GM23338 (cell line): ENCODE measurements around the gene SCO1. TPM values are rescaled to one million over a fixed set of nuclear protein-coding genes. Genes with fewer than 3 reads are reported as not detected.

Source experiments
- EZH2phosphoT487 ChIP-seq: fragments of 200-600 bp; sonication (generic); IDR thresholded peaks from one replicate; pipeline ENCODE4 v1.8.1; 2018; ENCODE audit warnings: antibody characterized with exemption; ENCODE audit not compliant: unreplicated experiment
- POLR2AphosphoS5 ChIP-seq: IDR thresholded peaks from 2 replicates; pipeline ENCODE4 v1.6.1; 2016; ENCODE audit warnings: antibody characterized with exemption, low read depth
- STAT1 ChIP-seq: IDR thresholded peaks from one replicate; pipeline ENCODE4 v1.6.1; 2016; ENCODE audit warnings: antibody characterized with exemption; ENCODE audit not compliant: unreplicated experiment
- ZNF114 ChIP-seq: fragments of 250-450 bp; sonication (Bioruptor Pico); IDR thresholded peaks from 2 replicates; pipeline ENCODE4 v1.5.0; 2020; ENCODE audit warnings: mild to moderate bottlenecking, moderate library complexity
- ZNF331 ChIP-seq: fragments of 250-450 bp; sonication (Bioruptor Pico); IDR thresholded peaks from 2 replicates; pipeline ENCODE4 v1.5.0; 2020; ENCODE audit warnings: low read depth, mild to moderate bottlenecking, moderate library complexity
- polyA plus RNA-seq: library from polyadenylated mRNA; unstranded; fragments of >200 nt; fragmentation: Nextera tagmentation; extraction: Ambion mirVana; gene quantifications from 2 replicates; pipeline ENCODE4 v1.2.1, GENCODE V29; 2016
- total RNA-seq: library from RNA; depleted of rRNA; stranded (reverse); fragments of >200 nt; shearing (Covaris generic); gene quantifications from 2 replicates; pipeline ENCODE4 v1.2.3, GENCODE V29; 2014
- TF ChIP-seq, protein P1 (sequence below): fragments of 250-450 bp; sonication (Bioruptor Pico); IDR thresholded peaks from 2 replicates; pipeline ENCODE4 v1.5.0; 2020; ENCODE audit warnings: mild to moderate bottlenecking, moderate library complexity
- TF ChIP-seq, protein P2 (sequence below): IDR thresholded peaks from 2 replicates; pipeline ENCODE4 v1.6.1; 2016; ENCODE audit warnings: antibody characterized with exemption
- TF ChIP-seq, protein P3 (sequence below), 2 experiments: fragments of 200-600 bp in 1 of 2; sonication (generic) in 1 of 2; conservative IDR thresholded peaks; 2 replicates each; pipeline versions ENCODE4 v1.5.1 to v1.6.1; 2016 to 2017; ENCODE audit warnings: antibody characterized with exemption in 2 of 2, low read depth in 2 of 2, mild to moderate bottlenecking in 2 of 2, moderate library complexity in 1 of 2

Gene SCO1
- total and polyA plus RNA-seq, 2 experiments from 2014 or later, result 43.9 to 72.5 TPM

DNA sequence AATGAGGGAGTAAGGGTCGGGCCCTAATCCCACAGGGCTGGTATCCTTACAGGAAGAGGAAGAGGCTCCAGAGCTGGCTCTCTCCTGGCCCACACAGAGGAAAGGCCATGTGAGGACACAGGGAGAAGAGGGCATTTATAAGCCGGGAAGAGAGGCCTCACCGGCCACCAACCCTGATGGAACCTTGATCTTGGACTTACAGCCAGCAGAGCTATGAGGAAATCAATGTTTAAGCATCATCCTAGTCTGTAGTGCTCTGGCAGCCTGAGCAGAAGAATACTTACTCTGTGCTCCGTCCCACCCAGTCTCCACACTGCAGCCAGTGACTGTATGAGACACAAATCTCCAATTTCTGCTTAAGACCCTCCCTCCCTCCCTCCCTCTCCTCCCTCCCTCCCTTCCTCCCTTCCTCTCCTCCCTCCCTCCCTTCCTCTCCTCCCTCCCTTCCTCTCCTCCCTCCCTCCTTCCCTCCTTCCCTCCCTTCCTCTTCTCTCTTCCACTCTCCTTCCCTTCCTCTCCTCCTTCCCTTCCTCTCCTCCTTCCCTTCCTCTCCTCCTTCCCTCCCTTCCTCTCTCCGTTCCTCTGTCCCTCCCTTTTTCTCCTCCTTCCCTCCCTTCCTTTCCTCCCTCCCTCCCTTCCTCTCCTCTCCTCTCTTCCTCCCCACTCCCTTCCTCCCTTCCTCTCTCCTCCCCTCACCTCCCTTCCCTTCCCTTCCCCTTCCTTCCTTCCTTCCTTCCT is 41.4 kb upstream of the SCO1 start (continued):
- TF ChIP-seq, protein P1, sequence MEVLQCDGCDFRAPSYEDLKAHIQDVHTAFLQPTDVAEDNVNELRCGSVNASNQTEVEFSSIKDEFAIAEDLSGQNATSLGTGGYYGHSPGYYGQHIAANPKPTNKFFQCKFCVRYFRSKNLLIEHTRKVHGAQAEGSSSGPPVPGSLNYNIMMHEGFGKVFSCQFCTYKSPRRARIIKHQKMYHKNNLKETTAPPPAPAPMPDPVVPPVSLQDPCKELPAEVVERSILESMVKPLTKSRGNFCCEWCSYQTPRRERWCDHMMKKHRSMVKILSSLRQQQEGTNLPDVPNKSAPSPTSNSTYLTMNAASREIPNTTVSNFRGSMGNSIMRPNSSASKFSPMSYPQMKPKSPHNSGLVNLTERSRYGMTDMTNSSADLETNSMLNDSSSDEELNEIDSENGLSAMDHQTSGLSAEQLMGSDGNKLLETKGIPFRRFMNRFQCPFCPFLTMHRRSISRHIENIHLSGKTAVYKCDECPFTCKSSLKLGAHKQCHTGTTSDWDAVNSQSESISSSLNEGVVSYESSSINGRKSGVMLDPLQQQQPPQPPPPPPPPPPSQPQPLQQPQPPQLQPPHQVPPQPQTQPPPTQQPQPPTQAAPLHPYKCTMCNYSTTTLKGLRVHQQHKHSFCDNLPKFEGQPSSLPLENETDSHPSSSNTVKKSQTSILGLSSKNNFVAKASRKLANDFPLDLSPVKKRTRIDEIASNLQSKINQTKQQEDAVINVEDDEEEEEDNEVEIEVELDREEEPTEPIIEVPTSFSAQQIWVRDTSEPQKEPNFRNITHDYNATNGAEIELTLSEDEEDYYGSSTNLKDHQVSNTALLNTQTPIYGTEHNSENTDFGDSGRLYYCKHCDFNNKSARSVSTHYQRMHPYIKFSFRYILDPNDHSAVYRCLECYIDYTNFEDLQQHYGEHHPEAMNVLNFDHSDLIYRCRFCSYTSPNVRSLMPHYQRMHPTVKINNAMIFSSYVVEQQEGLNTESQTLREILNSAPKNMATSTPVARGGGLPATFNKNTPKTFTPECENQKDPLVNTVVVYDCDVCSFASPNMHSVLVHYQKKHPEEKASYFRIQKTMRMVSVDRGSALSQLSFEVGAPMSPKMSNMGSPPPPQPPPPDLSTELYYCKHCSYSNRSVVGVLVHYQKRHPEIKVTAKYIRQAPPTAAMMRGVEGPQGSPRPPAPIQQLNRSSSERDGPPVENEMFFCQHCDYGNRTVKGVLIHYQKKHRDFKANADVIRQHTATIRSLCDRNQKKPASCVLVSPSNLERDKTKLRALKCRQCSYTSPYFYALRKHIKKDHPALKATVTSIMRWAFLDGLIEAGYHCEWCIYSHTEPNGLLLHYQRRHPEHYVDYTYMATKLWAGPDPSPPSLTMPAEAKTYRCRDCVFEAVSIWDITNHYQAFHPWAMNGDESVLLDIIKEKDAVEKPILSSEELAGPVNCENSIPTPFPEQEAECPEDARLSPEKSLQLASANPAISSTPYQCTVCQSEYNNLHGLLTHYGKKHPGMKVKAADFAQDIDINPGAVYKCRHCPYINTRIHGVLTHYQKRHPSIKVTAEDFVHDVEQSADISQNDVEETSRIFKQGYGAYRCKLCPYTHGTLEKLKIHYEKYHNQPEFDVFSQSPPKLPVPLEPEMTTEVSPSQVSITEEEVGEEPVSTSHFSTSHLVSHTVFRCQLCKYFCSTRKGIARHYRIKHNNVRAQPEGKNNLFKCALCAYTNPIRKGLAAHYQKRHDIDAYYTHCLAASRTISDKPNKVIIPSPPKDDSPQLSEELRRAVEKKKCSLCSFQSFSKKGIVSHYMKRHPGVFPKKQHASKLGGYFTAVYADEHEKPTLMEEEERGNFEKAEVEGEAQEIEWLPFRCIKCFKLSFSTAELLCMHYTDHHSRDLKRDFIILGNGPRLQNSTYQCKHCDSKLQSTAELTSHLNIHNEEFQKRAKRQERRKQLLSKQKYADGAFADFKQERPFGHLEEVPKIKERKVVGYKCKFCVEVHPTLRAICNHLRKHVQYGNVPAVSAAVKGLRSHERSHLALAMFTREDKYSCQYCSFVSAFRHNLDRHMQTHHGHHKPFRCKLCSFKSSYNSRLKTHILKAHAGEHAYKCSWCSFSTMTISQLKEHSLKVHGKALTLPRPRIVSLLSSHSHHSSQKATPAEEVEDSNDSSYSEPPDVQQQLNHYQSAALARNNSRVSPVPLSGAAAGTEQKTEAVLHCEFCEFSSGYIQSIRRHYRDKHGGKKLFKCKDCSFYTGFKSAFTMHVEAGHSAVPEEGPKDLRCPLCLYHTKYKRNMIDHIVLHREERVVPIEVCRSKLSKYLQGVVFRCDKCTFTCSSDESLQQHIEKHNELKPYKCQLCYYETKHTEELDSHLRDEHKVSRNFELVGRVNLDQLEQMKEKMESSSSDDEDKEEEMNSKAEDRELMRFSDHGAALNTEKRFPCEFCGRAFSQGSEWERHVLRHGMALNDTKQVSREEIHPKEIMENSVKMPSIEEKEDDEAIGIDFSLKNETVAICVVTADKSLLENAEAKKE (CRISPR knock-in tag), result no peak
- TF ChIP-seq ZNF331 (CRISPR knock-in tag), result no peak
- no peak for TF ChIP-seq ZNF114 (CRISPR knock-in tag)
- TF ChIP-seq EZH2phosphoT487, result no peak
- TF ChIP-seq, protein P2, sequence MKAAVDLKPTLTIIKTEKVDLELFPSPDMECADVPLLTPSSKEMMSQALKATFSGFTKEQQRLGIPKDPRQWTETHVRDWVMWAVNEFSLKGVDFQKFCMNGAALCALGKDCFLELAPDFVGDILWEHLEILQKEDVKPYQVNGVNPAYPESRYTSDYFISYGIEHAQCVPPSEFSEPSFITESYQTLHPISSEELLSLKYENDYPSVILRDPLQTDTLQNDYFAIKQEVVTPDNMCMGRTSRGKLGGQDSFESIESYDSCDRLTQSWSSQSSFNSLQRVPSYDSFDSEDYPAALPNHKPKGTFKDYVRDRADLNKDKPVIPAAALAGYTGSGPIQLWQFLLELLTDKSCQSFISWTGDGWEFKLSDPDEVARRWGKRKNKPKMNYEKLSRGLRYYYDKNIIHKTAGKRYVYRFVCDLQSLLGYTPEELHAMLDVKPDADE, result no peak
- no peak for TF ChIP-seq STAT1
- TF ChIP-seq, protein P3, sequence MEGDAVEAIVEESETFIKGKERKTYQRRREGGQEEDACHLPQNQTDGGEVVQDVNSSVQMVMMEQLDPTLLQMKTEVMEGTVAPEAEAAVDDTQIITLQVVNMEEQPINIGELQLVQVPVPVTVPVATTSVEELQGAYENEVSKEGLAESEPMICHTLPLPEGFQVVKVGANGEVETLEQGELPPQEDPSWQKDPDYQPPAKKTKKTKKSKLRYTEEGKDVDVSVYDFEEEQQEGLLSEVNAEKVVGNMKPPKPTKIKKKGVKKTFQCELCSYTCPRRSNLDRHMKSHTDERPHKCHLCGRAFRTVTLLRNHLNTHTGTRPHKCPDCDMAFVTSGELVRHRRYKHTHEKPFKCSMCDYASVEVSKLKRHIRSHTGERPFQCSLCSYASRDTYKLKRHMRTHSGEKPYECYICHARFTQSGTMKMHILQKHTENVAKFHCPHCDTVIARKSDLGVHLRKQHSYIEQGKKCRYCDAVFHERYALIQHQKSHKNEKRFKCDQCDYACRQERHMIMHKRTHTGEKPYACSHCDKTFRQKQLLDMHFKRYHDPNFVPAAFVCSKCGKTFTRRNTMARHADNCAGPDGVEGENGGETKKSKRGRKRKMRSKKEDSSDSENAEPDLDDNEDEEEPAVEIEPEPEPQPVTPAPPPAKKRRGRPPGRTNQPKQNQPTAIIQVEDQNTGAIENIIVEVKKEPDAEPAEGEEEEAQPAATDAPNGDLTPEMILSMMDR (conservative IDR thresholded peaks at IDR 0.05; ENCODE audit: low read depth in 2 of 2), result no peak
- TF ChIP-seq POLR2AphosphoS5, result no peak
